IMR-90 (cell line): ENCODE data around the gene STIM1. TPM values are rescaled to one million over a fixed set of nuclear protein-coding genes. Genes with fewer than 3 reads are reported as not detected.
"Not testable (repeated sequence)": the region's sequence is repeated elsewhere in the genome, so short reads cannot be mapped to it uniquely, and the experiment has no call there.

Experiments used
- ATAC-seq: fragments of 200-7000 bp; cut with Tn5 transposase; 2 replicates; pipeline ENCODE4 v1.9.1; 2020; ENCODE audit warnings: low read depth, mild to moderate bottlenecking, moderate library complexity
- BruUV-seq: library from RNA; stranded (reverse); fragments of 400-500 nt; replicated peaks from 2 replicates; lab custom pipeline; 2021; lab: Mats Ljungman, UMichigan
- CTCF ChIA-PET: fragments of 300-600 bp; formaldehyde crosslinking; extraction: SDS; loops from one replicate; lab custom pipeline; 2021; ENCODE audit warnings: antibody characterized with exemption; lab: Yijun Ruan, JAX
- POLR2A ChIA-PET: fragments of 300-600 bp; sonication (Branson Sonifier 250); formaldehyde crosslinking; loops from one replicate; lab custom pipeline; 2022; ENCODE audit warnings: antibody characterized with exemption; ENCODE audit not compliant: unreplicated experiment; lab: Charles Lee
- DNase-seq: peaks from one replicate; pipeline ENCODE4 v3.0.0; 2013
- H2AFZ ChIP-seq: replicated peaks from 2 replicates; pipeline ENCODE3; 2013; ENCODE audit warnings: low read length, mild to moderate bottlenecking; ENCODE audit not compliant: poor library complexity
- H2AK5ac ChIP-seq: 2 replicates; pipeline ENCODE4 v1.6.1; 2013; ENCODE audit warnings: low read depth, low read length, inconsistent platforms
- H2AK9ac ChIP-seq: replicated peaks from 2 replicates; pipeline ENCODE3; 2013; ENCODE audit warnings: mild to moderate bottlenecking, low read depth, low read length, moderate library complexity; ENCODE audit not compliant: poor library complexity
- H2BK120ac ChIP-seq: 2 replicates; pipeline ENCODE4 v1.6.1; 2013; ENCODE audit warnings: low read depth, low read length, inconsistent platforms
- H2BK15ac ChIP-seq: 3 replicates; pipeline ENCODE4 v1.6.1; 2013; ENCODE audit warnings: low read depth, low read length, inconsistent platforms
- H2BK20ac ChIP-seq: 2 replicates; pipeline ENCODE4 v1.6.1; 2013; ENCODE audit warnings: low read depth, mild to moderate bottlenecking, inconsistent platforms, low read length, moderate library complexity
- H2BK5ac ChIP-seq: 2 replicates; pipeline ENCODE4 v1.6.1; 2013; ENCODE audit warnings: mild to moderate bottlenecking, low read depth, low read length, inconsistent platforms; ENCODE audit not compliant: poor library complexity, severe bottlenecking
- H3K14ac ChIP-seq: replicated peaks from 2 replicates; pipeline ENCODE4 v1.6.1; 2013; ENCODE audit warnings: low read depth, low read length, inconsistent platforms
- H3K18ac ChIP-seq: 2 replicates; pipeline ENCODE4 v1.6.1; 2013; ENCODE audit warnings: low read depth, low read length, control low read depth
- H3K23ac ChIP-seq: 2 replicates; pipeline ENCODE4 v1.6.1; 2013; ENCODE audit warnings: low read depth, low read length, inconsistent platforms
- H3K27ac ChIP-seq: 2 replicates; pipeline ENCODE4 v1.5.1; 2013; ENCODE audit warnings: mild to moderate bottlenecking, control low read depth, low read length; ENCODE audit not compliant: insufficient read depth
- H3K27me3 ChIP-seq: 2 replicates; pipeline ENCODE4 v1.6.1; 2013; ENCODE audit warnings: low read length; ENCODE audit not compliant: control insufficient read depth, insufficient read depth
- H3K36me3 ChIP-seq: 2 replicates; pipeline ENCODE4 v1.6.1; 2013; ENCODE audit warnings: low read length, mixed read lengths; ENCODE audit not compliant: control insufficient read depth, insufficient read depth
- H3K4ac ChIP-seq: 2 replicates; pipeline ENCODE4 v1.6.1; 2013; ENCODE audit warnings: low read depth, low read length, inconsistent platforms
- H3K4me1 ChIP-seq: 2 replicates; pipeline ENCODE4 v1.6.1; 2013; ENCODE audit warnings: low read length, mixed read lengths; ENCODE audit not compliant: control insufficient read depth, insufficient read depth
- H3K4me2 ChIP-seq: 2 replicates; pipeline ENCODE4 v1.6.1; 2013; ENCODE audit warnings: low read depth, mild to moderate bottlenecking, control low read depth, low read length, moderate library complexity
- H3K4me3 ChIP-seq: 2 replicates; pipeline ENCODE4 v1.5.1; 2013; ENCODE audit warnings: low read depth, mild to moderate bottlenecking, control low read depth, low read length, moderate library complexity; ENCODE audit not compliant: insufficient read depth
- H3K56ac ChIP-seq: 2 replicates; pipeline ENCODE4 v1.6.1; 2013; ENCODE audit warnings: low read length, inconsistent platforms; ENCODE audit not compliant: insufficient read depth; ENCODE audit errors: extremely low read depth
- H3K79me1 ChIP-seq, 2 experiments: 2 replicates each; pipeline ENCODE4 v1.6.1; 2013; ENCODE audit warnings: low read length in 2 of 2, inconsistent platforms in 1 of 2, low read depth in 1 of 2
- H3K9ac ChIP-seq: 2 replicates; pipeline ENCODE4 v1.6.1; 2013; ENCODE audit warnings: low read depth, low read length, control low read depth
- H3K9me1 ChIP-seq: 2 replicates; pipeline ENCODE4 v1.6.1; 2013; ENCODE audit warnings: low read length, inconsistent platforms; ENCODE audit not compliant: insufficient read depth
- H3K9me3 ChIP-seq: 2 replicates; pipeline ENCODE4 v1.6.1; 2013; ENCODE audit warnings: low read length; ENCODE audit not compliant: control insufficient read depth, insufficient read depth
- H4K20me1 ChIP-seq: 2 replicates; pipeline ENCODE4 v1.6.1; 2013; ENCODE audit warnings: low read length, inconsistent platforms; ENCODE audit not compliant: insufficient read depth
- H4K5ac ChIP-seq: 2 replicates; pipeline ENCODE4 v1.6.1; 2013; ENCODE audit warnings: mild to moderate bottlenecking, low read depth, low read length, control low read depth
- H4K8ac ChIP-seq, 2 experiments: 2 replicates each; pipeline ENCODE4 v1.6.1; 2013; ENCODE audit warnings: low read depth in 2 of 2, low read length in 2 of 2, control low read depth in 1 of 2, inconsistent platforms in 1 of 2
- H4K91ac ChIP-seq: 2 replicates; pipeline ENCODE4 v1.6.1; 2013; ENCODE audit warnings: low read depth, low read length, inconsistent platforms; ENCODE audit not compliant: insufficient read depth
- CEBPB ChIP-seq: IDR thresholded peaks from 2 replicates; pipeline ENCODE4 v1.6.1; 2012; ENCODE audit warnings: low read depth, low read length, improper control_type of control experiment
- CHD1 ChIP-seq: IDR thresholded peaks from 2 replicates; pipeline ENCODE4 v1.6.1; 2012; ENCODE audit warnings: low read depth, low read length, improper control_type of control experiment
- FOS ChIP-seq: fragments of 150-350 bp; IDR thresholded peaks from 2 replicates; pipeline ENCODE4 v1.6.1; 2016; ENCODE audit warnings: low read depth, low read length
- MAZ ChIP-seq: IDR thresholded peaks from 2 replicates; pipeline ENCODE4 v1.6.1; 2012; ENCODE audit warnings: low read depth, mild to moderate bottlenecking, low read length, improper control_type of control experiment, moderate library complexity, borderline replicate concordance
- MXI1 ChIP-seq: IDR thresholded peaks from 2 replicates; pipeline ENCODE4 v1.6.1; 2012; ENCODE audit warnings: low read depth, mild to moderate bottlenecking, low read length, moderate library complexity, borderline replicate concordance
- NFE2L2 ChIP-seq: fragments of 150-350 bp; IDR thresholded peaks from 2 replicates; pipeline ENCODE4 v1.6.1; 2016; ENCODE audit warnings: low read depth, mild to moderate bottlenecking, low read length
- POLR2A ChIP-seq: IDR thresholded peaks from 2 replicates; pipeline ENCODE4 v1.6.1; 2012; ENCODE audit warnings: mild to moderate bottlenecking, low read depth, low read length
- RAD21 ChIP-seq: IDR thresholded peaks from 2 replicates; pipeline ENCODE4 v1.6.1; 2012; ENCODE audit warnings: low read length, improper control_type of control experiment
- RCOR1 ChIP-seq: IDR thresholded peaks from 2 replicates; pipeline ENCODE4 v1.6.1; 2012; ENCODE audit warnings: mild to moderate bottlenecking, low read length, improper control_type of control experiment; ENCODE audit not compliant: insufficient replicate concordance
- RFX5 ChIP-seq: IDR thresholded peaks from 2 replicates; pipeline ENCODE4 v1.8.0; 2012; ENCODE audit warnings: low read depth, mild to moderate bottlenecking, low read length, moderate library complexity
- whole genome bisulfite sequencing, 2 experiments: methylation state at CpG; one replicate each; pipeline versions ENCODE4 v1.1.5 to v1.1.7; 2013; ENCODE audit warnings: missing lambda C conversion rate in 2 of 2; ENCODE audit not compliant: insufficient read length in 1 of 2; ENCODE audit errors: extremely low coverage in 2 of 2; 5-methylcytosine and 5-hydroxymethylcytosine counted together
- dilution Hi-C: fragments of 300-500 bp; cut with HindIII; formaldehyde crosslinking; loops from one replicate; pipeline ENCODE4 v1.14.3; 2018; ENCODE audit warnings: low sequenced_read_pairs; ENCODE audit not compliant: unreplicated experiment
- in situ Hi-C: fragments of 300-500 bp; cut with MboI; formaldehyde crosslinking; loops from 3 replicates; pipeline ENCODE4 v1.14.3; 2019; ENCODE audit warnings: low sequenced_read_pairs, inconsistent platforms, mixed read lengths
- intact Hi-C: fragments of 100-400 bp; cut with micrococcal nuclease; formaldehyde crosslinking; loops from 2 replicates; pipeline ENCODE4 v1.10.0; 2022
- polyA plus RNA-seq, 3 experiments: library from polyadenylated mRNA; depleted of rRNA; stranded (reverse); fragments of >200 nt; gene quantifications; 2 replicates each; pipeline ENCODE4 v1.2.3, GENCODE V29; 2012; ENCODE audit warnings: low replicate concordance in 1 of 3
- total RNA-seq: library from RNA; depleted of rRNA; stranded (reverse); fragments of >200 nt; gene quantifications from 2 replicates; pipeline ENCODE4 v1.2.3, GENCODE V29; 2012
- TF ChIP-seq, protein P1 (sequence below): fragments of 150-350 bp; IDR thresholded peaks from 2 replicates; pipeline ENCODE4 v1.6.1; 2016; ENCODE audit warnings: low read depth, mild to moderate bottlenecking, low read length, moderate library complexity, borderline replicate concordance

STIM1 gene
- total and polyA plus RNA-seq, 2 of the 4 experiments (the other 2 are of a cell fraction), result 17.9 to 23.0 TPM

- no peak overlapping the region for H2BK20ac ChIP-seq
- ChIA-PET POLR2A (no interaction called here), CTCF (no interaction called here)
- no TSS peak for BruUV-seq
- no peaks in the 10 kb centered on the region for H3K36me3 ChIP-seq
- no CpG with 5 or more reads among the region's 1 CpG for WGBS, 2 experiments
- H2BK15ac ChIP-seq, result no peak overlapping the region
- TF ChIP-seq, protein P1, sequence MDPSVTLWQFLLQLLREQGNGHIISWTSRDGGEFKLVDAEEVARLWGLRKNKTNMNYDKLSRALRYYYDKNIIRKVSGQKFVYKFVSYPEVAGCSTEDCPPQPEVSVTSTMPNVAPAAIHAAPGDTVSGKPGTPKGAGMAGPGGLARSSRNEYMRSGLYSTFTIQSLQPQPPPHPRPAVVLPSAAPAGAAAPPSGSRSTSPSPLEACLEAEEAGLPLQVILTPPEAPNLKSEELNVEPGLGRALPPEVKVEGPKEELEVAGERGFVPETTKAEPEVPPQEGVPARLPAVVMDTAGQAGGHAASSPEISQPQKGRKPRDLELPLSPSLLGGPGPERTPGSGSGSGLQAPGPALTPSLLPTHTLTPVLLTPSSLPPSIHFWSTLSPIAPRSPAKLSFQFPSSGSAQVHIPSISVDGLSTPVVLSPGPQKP, result no peak
- no peak for TF ChIP-seq POLR2A
- TF ChIP-seq CEBPB, result no peak
- TF ChIP-seq RAD21, result no peak
- no peak for TF ChIP-seq FOS
- TF ChIP-seq CHD1, result no peak
- TF ChIP-seq RFX5, result no peak
- no peak for TF ChIP-seq NFE2L2
- TF ChIP-seq MAZ, result no peak
- TF ChIP-seq RCOR1, result no peak
- no peak for TF ChIP-seq MXI1
- peaks cover 5% of the 10 kb centered on the region for H3K4me1 ChIP-seq
- no peak overlapping the region for H2AFZ ChIP-seq
- H3K56ac ChIP-seq, result no peak overlapping the region
- no peaks in the 10 kb centered on the region for H4K20me1 ChIP-seq
- H3K4me3 ChIP-seq, result no peak overlapping the region
- no peak overlapping the region for H4K5ac ChIP-seq
- in situ Hi-C loops (no loop called here), dilution Hi-C loops (no loop called here), intact Hi-C loops (no loop called here)
- H3K27me3 ChIP-seq, result no peaks in the 10 kb centered on the region
- H2BK120ac ChIP-seq, result no peak overlapping the region
- H3K27ac ChIP-seq, result no peak overlapping the region
- peaks cover 7% of the 10 kb centered on the region for H3K9me3 ChIP-seq
- no peak overlapping the region for H2BK5ac ChIP-seq
- no peak overlapping the region for H4K91ac ChIP-seq
- DNase-seq (no peak), ATAC-seq (no peak)
- no peak overlapping the region for H4K8ac ChIP-seq
- H2AK5ac ChIP-seq, result no peak overlapping the region
- H3K9ac ChIP-seq, result no peak overlapping the region
- peaks cover 5 to 12% of the 10 kb centered on the region in 2 experiments; a peak in 1 of 4 replicates for H3K79me1 ChIP-seq
- H2AK9ac ChIP-seq, result no peak overlapping the region
- no peak overlapping the region for H3K4me2 ChIP-seq
- no peak overlapping the region for H3K14ac ChIP-seq
- 0 out of 2 replicates have a peak, but pooled peaks cover 3% of the 10 kb centered on the region for H3K9me1 ChIP-seq
- no peak overlapping the region for H3K4ac ChIP-seq
- no peak overlapping the region for H3K18ac ChIP-seq
- no peak overlapping the region for H3K23ac ChIP-seq
Observed at GRCh38 chr11:3996651-3997050, 141.2 kb downstream of the STIM1 start.

- BruUV-seq, H3K56ac ChIP-seq, H3K79me1 ChIP-seq, H4K91ac ChIP-seq, H3K9me1 ChIP-seq, H4K5ac ChIP-seq, H3K4me1 ChIP-seq, dilution Hi-C loops, ATAC-seq, H2BK15ac ChIP-seq, H3K14ac ChIP-seq, H2AK5ac ChIP-seq, H2AK9ac ChIP-seq, H2BK5ac ChIP-seq, H3K4ac ChIP-seq, H2BK20ac ChIP-seq, H3K18ac ChIP-seq, H2BK120ac ChIP-seq, H3K9me3 ChIP-seq, H3K27me3 ChIP-seq, H3K23ac ChIP-seq, in situ Hi-C loops, H4K20me1 ChIP-seq, intact Hi-C loops, H3K4me2 ChIP-seq, H3K27ac ChIP-seq, POLR2A ChIA-PET, CTCF ChIA-PET, H4K8ac ChIP-seq, H3K36me3 ChIP-seq, H3K4me3 ChIP-seq, DNase-seq, H3K9ac ChIP-seq, H2AFZ ChIP-seq: not testable (repeated sequence)
- WGBS, 2 experiments, result no CpG with 5 or more reads among the region's 1 CpG
Observed at GRCh38 chr11:4004753-4005152, 149.3 kb downstream of the STIM1 start.
